Liver (tissue), 9 donors: Measurements from ENCODE around the gene DBH. TPM values are rescaled to one million over a fixed set of nuclear protein-coding genes. Genes with fewer than 3 reads are reported as not detected.

Experiments used
- DNase-seq: peaks from one replicate; pipeline ENCODE4 v3.0.0-alpha.2; 2017; ENCODE audit warnings: low spot score
- H3K27ac ChIP-seq, 2 donors: one replicate each; pipeline ENCODE4 v1.7.0; 2013; ENCODE audit warnings: inconsistent platforms in 2 of 2, low read length in 2 of 2, control low read depth in 1 of 2, low read depth in 1 of 2, mild to moderate bottlenecking in 1 of 2
- H3K27me3 ChIP-seq, 4 donors: one replicate each; pipeline versions ENCODE4 v1.6.1 to v1.7.0; 2013; ENCODE audit warnings: low read length in 3 of 4, inconsistent platforms in 1 of 4, mild to moderate bottlenecking in 1 of 4, moderate library complexity in 1 of 4; ENCODE audit not compliant: control insufficient read depth in 4 of 4, insufficient read depth in 4 of 4
- H3K36me3 ChIP-seq, 4 donors: one replicate each; pipeline versions ENCODE4 v1.6.1 to v1.7.0; 2013; ENCODE audit warnings: low read length in 3 of 4, mild to moderate bottlenecking in 3 of 4, low read depth in 1 of 4, moderate library complexity in 1 of 4; ENCODE audit not compliant: control insufficient read depth in 4 of 4, insufficient read depth in 3 of 4
- H3K4me1 ChIP-seq, 4 donors: one replicate each; pipeline versions ENCODE4 v1.6.1 to v1.7.0; 2013; ENCODE audit warnings: low read length in 3 of 4, mild to moderate bottlenecking in 3 of 4, moderate library complexity in 1 of 4; ENCODE audit not compliant: control insufficient read depth in 4 of 4, insufficient read depth in 4 of 4
- H3K4me3 ChIP-seq, 3 donors: one replicate each; pipeline versions ENCODE4 v1.6.1 to v1.7.0; 2013; ENCODE audit warnings: low read length in 3 of 3, control low read depth in 1 of 3, low read depth in 1 of 3, mild to moderate bottlenecking in 1 of 3
- H3K9ac ChIP-seq, 2 donors: one replicate each; pipeline ENCODE4 v1.7.0; 2013; ENCODE audit warnings: low read length in 2 of 2, mild to moderate bottlenecking in 2 of 2, moderate library complexity in 2 of 2, control low read depth in 1 of 2, low read depth in 1 of 2
- H3K9me3 ChIP-seq, 4 donors: one replicate each; pipeline versions ENCODE4 v1.6.1 to v1.7.0; 2013; ENCODE audit warnings: low read length in 3 of 4; ENCODE audit not compliant: control insufficient read depth in 4 of 4
- CTCF ChIP-seq: fragments of 150-350 bp; IDR thresholded peaks from 2 replicates; pipeline ENCODE4 v1.5.1; 2017; ENCODE audit warnings: improper control_type of control experiment, low read depth, low read length; ENCODE audit not compliant: missing input control
- FOXA2 ChIP-seq: IDR thresholded peaks from 2 replicates; pipeline ENCODE4 v1.6.1; 2016; ENCODE audit warnings: antibody characterized with exemption
- GABPA ChIP-seq, 2 donors: IDR thresholded peaks in 1 of 2; conservative IDR thresholded peaks in 1 of 2; 2 replicates each; pipeline ENCODE4 v1.6.1; 2016; ENCODE audit warnings: antibody characterized with exemption in 2 of 2, mild to moderate bottlenecking in 1 of 2, moderate library complexity in 1 of 2
- HNF4A ChIP-seq, 2 donors: conservative IDR thresholded peaks; 2 replicates each; pipeline ENCODE4 v1.6.1; 2016; ENCODE audit warnings: antibody characterized with exemption in 2 of 2, mild to moderate bottlenecking in 2 of 2
- HNF4G ChIP-seq: IDR thresholded peaks from 2 replicates; pipeline ENCODE4 v1.6.1; 2016; ENCODE audit warnings: antibody characterized with exemption
- JUND ChIP-seq, 2 donors: IDR thresholded peaks; 2 replicates each; pipeline ENCODE4 v1.6.1; 2016; ENCODE audit warnings: antibody characterized with exemption in 2 of 2
- MAX ChIP-seq: IDR thresholded peaks from 2 replicates; pipeline ENCODE4 v1.6.1; 2016; ENCODE audit warnings: antibody characterized with exemption
- NR2F2 ChIP-seq: IDR thresholded peaks from 2 replicates; pipeline ENCODE4 v1.6.1; 2016; ENCODE audit warnings: antibody characterized with exemption
- RAD21 ChIP-seq, 2 donors: IDR thresholded peaks; 2 replicates each; pipeline ENCODE4 v1.6.1; 2016; ENCODE audit warnings: antibody characterized with exemption in 2 of 2, mild to moderate bottlenecking in 2 of 2
- REST ChIP-seq: IDR thresholded peaks from 2 replicates; pipeline ENCODE4 v1.6.1; 2016; ENCODE audit warnings: antibody characterized with exemption, mild to moderate bottlenecking
- TAF1 ChIP-seq: conservative IDR thresholded peaks from 2 replicates; pipeline ENCODE4 v1.6.1; 2016; ENCODE audit warnings: antibody characterized with exemption, mild to moderate bottlenecking
- YY1 ChIP-seq: IDR thresholded peaks from 2 replicates; pipeline ENCODE4 v1.6.1; 2016; ENCODE audit warnings: antibody characterized with exemption, mild to moderate bottlenecking
- ZBTB33 ChIP-seq: IDR thresholded peaks from 2 replicates; pipeline ENCODE4 v1.6.1; 2016; ENCODE audit warnings: antibody characterized with exemption
- WGBS: extraction: QIAGEN DNeasy Blood & Tissue Kit; methylation state at CpG from one replicate; pipeline ENCODE4 v1.1.7; 2013; 5-methylcytosine and 5-hydroxymethylcytosine counted together
- polyA plus RNA-seq, 2 donors: library from polyadenylated mRNA; stranded (reverse) in 1 of 2; unstranded in 1 of 2; fragments of 200-250 nt in 1 of 2; fragments of >200 nt in 1 of 2; fragmentation: Nextera tagmentation in 1 of 2; extraction: Ambion mirVana in 1 of 2; gene quantifications; one replicate each; pipeline versions ENCODE4 v1.2.1 to v1.2.3, GENCODE V29; 2013 to 2015
- total RNA-seq, 2 donors: library from RNA; depleted of rRNA; stranded (reverse); fragments of >200 nt; gene quantifications; one replicate each; pipeline ENCODE4 v1.2.3, GENCODE V29; 2014
- donor health status: healthy.
- donor health status: healthy.
- donor health status: healthy.
- donor health status: healthy.
- donor health status: healthy.

The DBH gene
- total and polyA plus RNA-seq, 4 donors: 0.37 to 21.2 (median 2.5) TPM

- WGBS: 55% methylated on average over 16 of the region's 16 CpGs
- Histone ChIP-seq H3K4me3 (no peak overlapping the region), H3K4me1 (no peaks in the 10 kb centered on the region), H3K9ac (no peak overlapping the region), H3K36me3 (no peaks in the 10 kb centered on the region), H3K27ac (no peak overlapping the region), H3K27me3 (peaks cover 0 to 4% (median 0%) of the 10 kb centered on the region in 4 donors), H3K9me3 (no peaks in the 10 kb centered on the region)
- no peak for DNase-seq
- TF ChIP-seq GABPA (IDR thresholded peaks at IDR 0.05 in 1 of 2, conservative IDR thresholded peaks at IDR 0.05 in 1 of 2): no peak
- no peak for TF ChIP-seq RAD21 (IDR thresholded peaks at IDR 0.05)
- no peak for TF ChIP-seq YY1
- TF ChIP-seq ZBTB33: no peak
- TF ChIP-seq REST: no peak
- no peak for TF ChIP-seq HNF4A (conservative IDR thresholded peaks at IDR 0.05)
- TF ChIP-seq MAX: no peak
- no peak for TF ChIP-seq CTCF
- no peak for TF ChIP-seq TAF1
- no peak for TF ChIP-seq FOXA2
- no peak for TF ChIP-seq NR2F2
Measured at GRCh38 chr9:133615186-133615585, 21.0 kb upstream of the DBH start.

GRCh38 chr9:133615606-133616188 is 20.5 kb upstream of the DBH start:
- H3K36me3 ChIP-seq: no peaks in the 10 kb centered on the region
- peaks cover 0 to 4% (median 0%) of the 10 kb centered on the region in 4 donors for H3K27me3 ChIP-seq
- H3K9ac ChIP-seq: no peak overlapping the region
- H3K4me3 ChIP-seq: no peak overlapping the region
- TF ChIP-seq MAX (no peak), REST (no peak), YY1 (no peak), HNF4G (no peak), JUND (IDR thresholded peaks at IDR 0.05) (no peak), GABPA (IDR thresholded peaks at IDR 0.05 in 1 of 2, conservative IDR thresholded peaks at IDR 0.05 in 1 of 2) (no peak), ZBTB33 (no peak)
- H3K4me1 ChIP-seq: no peaks in the 10 kb centered on the region
- no peak for DNase-seq
- no peak overlapping the region for H3K27ac ChIP-seq
- WGBS: 73% methylated on average over 13 of the region's 13 CpGs
- H3K9me3 ChIP-seq: no peaks in the 10 kb centered on the region
